HEK293 (cell line): ENCODE measurements around the gene LTK.

Source experiments
- CTCF ChIA-PET: fragments of 350-600 bp; formaldehyde crosslinking; extraction: SDS; loops from one replicate; lab custom pipeline; 2021; ENCODE audit warnings: antibody characterized with exemption; lab: Yijun Ruan, JAX
- POLR2A ChIA-PET: fragments of 300-600 bp; formaldehyde crosslinking; extraction: SDS; loops from one replicate; lab custom pipeline; 2020; ENCODE audit warnings: antibody characterized with exemption, inconsistent platforms; lab: Yijun Ruan, JAX
- H3K27ac ChIP-seq: fragments of 200-500 bp; sonication (Bioruptor generic); 2 replicates; pipeline ENCODE4 v1.5.1; 2014; ENCODE audit warnings: low read depth, low read length, control low read depth, inconsistent platforms; ENCODE audit errors: extremely low read depth
- H3K36me3 ChIP-seq, 2 experiments: fragments of 200-500 bp in 1 of 2; sonication (Bioruptor generic) in 1 of 2; 1 replicate in 1 of 2; 2 replicates in 1 of 2; pipeline ENCODE4 v1.5.1; 2014 to 2017; ENCODE audit warnings: inconsistent platforms in 2 of 2, low read length in 2 of 2; ENCODE audit not compliant: control insufficient read depth in 2 of 2, insufficient read depth in 1 of 2
- H3K4me1 ChIP-seq: fragments of 200-500 bp; sonication (Bioruptor generic); 2 replicates; pipeline ENCODE4 v1.5.1; 2014; ENCODE audit warnings: mild to moderate bottlenecking, low read length, inconsistent platforms; ENCODE audit not compliant: control insufficient read depth, insufficient read depth
- H3K4me3 ChIP-seq: 2 replicates; pipeline ENCODE4 v1.5.1; 2011; ENCODE audit warnings: low read depth, mild to moderate bottlenecking, control low read depth, low read length, moderate library complexity
- H3K9me3 ChIP-seq: fragments of 200-500 bp; sonication (Bioruptor generic); 2 replicates; pipeline ENCODE4 v1.5.1; 2014; ENCODE audit warnings: low read depth, low read length, inconsistent platforms; ENCODE audit not compliant: control insufficient read depth, insufficient read depth
- ATF2 ChIP-seq: fragments of 450-650 bp; formaldehyde crosslinking; IDR thresholded peaks from 2 replicates; pipeline ENCODE4 v1.5.1; 2016; ENCODE audit warnings: missing biosample characterization, missing genetic modification characterization, low read depth
- PBX3 ChIP-seq: sonication (generic); formaldehyde crosslinking; IDR thresholded peaks from 2 replicates; pipeline ENCODE4 v1.8.1; 2022; ENCODE audit warnings: mild to moderate bottlenecking, moderate library complexity, missing genetic modification reagents
- PRDM6 ChIP-seq: fragments of 450-650 bp; formaldehyde crosslinking; IDR thresholded peaks from 2 replicates; pipeline ENCODE4 v1.5.1; 2017; ENCODE audit warnings: missing biosample characterization, missing genetic modification characterization
- SP3 ChIP-seq: fragments of 450-650 bp; formaldehyde crosslinking; IDR thresholded peaks from 2 replicates; pipeline ENCODE4 v1.5.1; 2016; ENCODE audit warnings: missing biosample characterization, missing genetic modification characterization
- TSHZ1 ChIP-seq: fragments of 450-650 bp; formaldehyde crosslinking; IDR thresholded peaks from 2 replicates; pipeline ENCODE4 v1.5.1; 2016; ENCODE audit warnings: missing biosample characterization, missing genetic modification characterization, borderline replicate concordance
- ZNF148 ChIP-seq: fragments of 450-650 bp; formaldehyde crosslinking; IDR thresholded peaks from 2 replicates; pipeline ENCODE4 v1.5.0; 2017; ENCODE audit warnings: missing biosample characterization, missing genetic modification characterization, borderline replicate concordance
- ZNF449 ChIP-seq: fragments of 450-650 bp; formaldehyde crosslinking; IDR thresholded peaks from 2 replicates; pipeline ENCODE4 v1.5.1; 2017; ENCODE audit warnings: missing biosample characterization, mild to moderate bottlenecking, missing genetic modification characterization, moderate library complexity
- ZNF473 ChIP-seq: fragments of 450-650 bp; formaldehyde crosslinking; IDR thresholded peaks from 2 replicates; pipeline ENCODE4 v1.5.1; 2017; ENCODE audit warnings: missing biosample characterization, missing genetic modification characterization
- ZNF76 ChIP-seq: fragments of 450-650 bp; formaldehyde crosslinking; IDR thresholded peaks from 2 replicates; pipeline ENCODE4; 2016; ENCODE audit warnings: low read depth, missing biosample characterization, missing genetic modification characterization, borderline replicate concordance
- ZXDB ChIP-seq: fragments of 450-650 bp; formaldehyde crosslinking; IDR thresholded peaks from 2 replicates; pipeline ENCODE4 v1.5.1; 2016; ENCODE audit warnings: missing biosample characterization, missing genetic modification characterization

The LTK gene

GRCh38 chr15:41484937-41485625 lies 28.5 kb downstream of the LTK start (continued):
- TF ChIP-seq ATF2 (tag by site-specific recombination) (no peak), PRDM6 (tag by site-specific recombination) (no peak), ZNF449 (no peak), ZNF473 (tag by site-specific recombination) (no peak), PBX3 (CRISPR knock-in tag) (no peak), ZXDB (no peak), TSHZ1 (tag by site-specific recombination) (no peak)

GRCh38 chr15:41483519-41483918 lies 30.1 kb downstream of the LTK start:
- H3K4me1 ChIP-seq, result no peaks in the 10 kb centered on the region
- H3K4me3 ChIP-seq, result no peak overlapping the region
- no peaks in the 10 kb centered on the region for H3K9me3 ChIP-seq
- H3K27ac ChIP-seq, result no peak overlapping the region
- H3K36me3 ChIP-seq, result peaks cover 9 to 49% of the 10 kb centered on the region in 2 experiments
- CTCF ChIA-PET, result interaction anchor here (0.5 to 0.8 kb wide), 2 partner anchors 17 to 27 kb away, joined by 3 read pairs; no protein-coding TSS in a partner anchor
- TF ChIP-seq SP3 (tag by site-specific recombination), result no peak
- no peak for TF ChIP-seq ZNF76
- no peak for TF ChIP-seq ZNF148 (tag by site-specific recombination)
- POLR2A ChIA-PET, result interaction anchor here (0.6 to 1.1 kb wide), 2 partner anchors 9 to 14 kb away, joined by 5 read pairs; partner anchors contain the start of gene ITPKA
